ENCODE data around the gene C21orf58.
A peak's percentile ranks its signal among the peaks of the same experiment; 100 is the strongest.
"Not testable (repeated sequence)": the region's sequence is repeated elsewhere in the genome, so short reads cannot be mapped to it uniquely, and the experiment has no call there.

The C21orf58 gene

DNA sequence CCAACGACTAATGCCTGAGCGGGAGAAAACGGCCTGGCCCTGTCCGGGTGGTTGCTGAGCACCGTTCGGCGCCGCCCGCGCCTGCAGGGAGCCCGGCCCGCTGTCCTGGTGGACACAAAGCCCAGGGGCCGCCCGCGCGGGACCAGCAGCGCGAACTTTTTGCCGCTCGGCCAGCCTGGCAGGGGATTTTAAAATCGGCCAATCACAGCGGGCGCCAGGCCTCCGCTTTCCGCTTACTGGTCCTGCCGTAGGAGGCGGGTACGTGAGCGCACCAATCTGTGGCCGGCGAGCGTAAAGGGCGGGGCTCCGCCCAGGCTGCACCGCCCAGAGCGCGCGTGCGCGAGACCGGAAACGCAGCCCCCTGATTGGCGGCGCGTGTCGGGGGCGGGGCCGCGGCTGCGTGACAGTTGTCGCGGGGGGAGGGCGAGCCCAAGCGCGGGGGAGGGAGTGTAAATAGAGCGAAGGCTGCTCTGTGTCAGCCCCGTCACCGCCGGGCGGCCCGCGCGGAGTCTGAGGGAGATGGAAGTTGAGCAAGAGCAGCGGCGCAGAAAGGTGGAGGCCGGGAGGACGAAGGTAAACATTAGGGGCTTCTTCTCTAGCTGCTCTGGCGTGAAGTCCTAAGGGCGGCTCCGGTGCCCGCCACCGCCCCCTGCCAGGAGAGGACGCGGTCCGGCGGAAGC lies at the start of gene C21orf58, which contains the start of gene PCNT:
C21orf58 (minus strand) TSS at position 161 of the 680 bp plus-strand sequence. CDS start 1,132 bp downstream, outside the sequence.
PCNT (plus strand) TSS at position 447 of the 680 bp plus-strand sequence; CDS start at position 520, 73 bp downstream.
- peak; percentile 86 to 98 for DNase-seq

DNA sequence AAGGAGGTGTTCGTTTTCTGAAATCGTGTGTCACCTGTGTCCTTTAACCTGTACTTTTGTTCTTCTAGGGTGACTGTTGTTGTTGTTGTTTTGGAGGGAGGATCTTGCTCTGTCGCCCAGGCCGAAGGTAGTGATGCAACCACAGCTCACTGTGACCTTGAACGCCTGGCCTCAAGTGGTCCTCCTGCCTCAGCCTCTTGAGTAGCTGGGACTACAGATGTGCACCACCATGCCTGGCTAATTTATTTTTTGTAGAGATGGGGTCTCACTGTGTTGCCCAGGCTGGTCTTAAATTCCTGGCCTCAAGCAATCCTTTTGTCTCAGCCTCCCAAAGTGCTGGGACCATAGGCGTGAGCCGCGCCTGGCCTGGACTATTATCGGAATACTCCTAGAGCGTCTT lies 49.3 kb upstream of the C21orf58 start:
- DNase-seq, result not testable (repeated sequence)

DNA sequence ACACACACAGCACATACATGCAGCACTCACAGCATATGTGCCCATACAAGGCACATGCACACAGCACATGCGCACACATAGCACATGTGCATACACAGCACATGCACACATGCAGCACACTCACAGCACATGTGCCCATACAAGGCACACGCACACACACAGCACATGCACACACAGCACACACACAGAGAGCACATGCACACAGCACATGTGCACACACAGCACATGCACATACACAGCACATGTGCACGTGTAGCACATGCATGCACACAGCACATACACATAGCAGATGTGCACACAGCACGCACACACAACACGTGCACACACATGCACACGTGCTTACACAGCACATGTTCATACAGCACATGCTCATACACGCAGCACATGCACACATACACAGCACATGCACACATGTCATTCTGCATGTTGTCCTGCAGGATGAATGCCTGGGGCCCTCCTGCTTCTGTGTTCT lies 48.4 kb upstream of the C21orf58 start:
- DNase-seq, result no peak

DNA sequence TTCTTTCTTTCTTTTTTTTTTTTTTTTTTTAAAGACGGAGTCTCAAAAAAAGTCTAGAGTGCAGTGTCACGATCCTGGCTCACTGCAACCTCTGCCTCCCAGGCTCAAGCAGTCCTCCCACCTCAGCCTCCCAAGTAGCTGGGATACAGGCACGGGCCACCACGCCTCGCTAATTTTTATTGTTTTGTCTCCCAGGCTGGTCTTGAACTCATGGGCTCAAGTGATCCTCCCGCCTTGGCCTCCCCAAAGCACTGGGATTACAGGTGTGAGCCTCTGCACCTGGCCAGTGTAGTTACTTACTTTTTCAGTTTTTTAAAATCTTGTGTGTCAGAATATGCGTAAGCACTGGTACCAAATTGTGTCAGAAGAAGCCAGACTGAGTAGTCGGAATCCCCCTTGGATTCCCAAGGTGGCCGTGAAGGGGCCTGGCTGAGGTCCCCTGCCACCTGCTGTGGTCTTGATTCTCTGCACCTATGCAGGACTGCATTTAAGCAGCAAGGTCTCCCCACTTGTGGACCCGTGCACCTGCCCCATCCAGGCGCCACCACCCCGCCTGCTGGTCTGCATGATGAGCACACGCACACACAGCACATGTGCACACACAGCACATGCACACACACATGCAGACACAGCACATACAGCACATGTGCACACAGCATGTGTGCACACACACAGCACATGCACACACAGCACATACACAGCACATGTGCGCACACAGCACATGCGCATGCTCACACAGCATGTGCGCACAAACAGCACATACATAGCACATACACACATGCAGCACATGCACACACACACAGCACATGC lies 47.7 kb upstream of the C21orf58 start:
- no peak for DNase-seq

DNA sequence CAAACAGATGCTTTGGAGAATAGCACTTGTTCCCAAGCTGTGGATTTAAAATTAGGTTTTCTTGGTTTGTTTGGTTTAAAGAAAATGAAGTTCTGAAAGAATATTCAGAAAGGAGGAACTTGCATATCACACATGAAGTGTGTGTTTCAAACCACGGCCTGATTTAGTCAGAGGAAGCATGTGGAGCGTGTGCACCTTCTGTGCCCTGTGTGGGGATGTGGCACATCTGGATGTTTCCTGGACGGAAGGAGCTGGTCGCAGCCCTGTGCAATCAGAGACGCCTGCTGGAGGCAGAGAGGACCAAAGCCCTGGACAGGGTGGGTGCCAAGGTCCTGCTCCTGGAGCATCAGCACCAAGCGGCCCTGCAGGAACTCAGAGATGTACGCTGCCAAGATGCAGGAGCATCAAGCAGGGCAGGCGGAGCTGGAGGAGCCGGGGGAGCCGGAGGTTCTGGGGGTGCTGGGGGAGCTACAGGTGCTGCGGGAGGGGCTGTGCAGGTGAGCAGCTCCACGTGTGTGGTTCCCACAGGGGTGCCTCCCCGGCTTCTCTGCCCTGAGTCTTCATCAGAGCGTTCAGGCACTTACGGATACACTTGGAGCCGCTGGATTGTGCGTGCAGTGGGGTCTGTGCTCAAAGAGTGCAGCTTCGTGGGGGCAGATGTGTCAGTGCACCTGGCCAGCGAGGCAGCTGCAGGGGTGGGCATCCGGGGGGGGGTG lies 46.0 kb upstream of the C21orf58 start:
- DNase-seq, result no peak

DNA sequence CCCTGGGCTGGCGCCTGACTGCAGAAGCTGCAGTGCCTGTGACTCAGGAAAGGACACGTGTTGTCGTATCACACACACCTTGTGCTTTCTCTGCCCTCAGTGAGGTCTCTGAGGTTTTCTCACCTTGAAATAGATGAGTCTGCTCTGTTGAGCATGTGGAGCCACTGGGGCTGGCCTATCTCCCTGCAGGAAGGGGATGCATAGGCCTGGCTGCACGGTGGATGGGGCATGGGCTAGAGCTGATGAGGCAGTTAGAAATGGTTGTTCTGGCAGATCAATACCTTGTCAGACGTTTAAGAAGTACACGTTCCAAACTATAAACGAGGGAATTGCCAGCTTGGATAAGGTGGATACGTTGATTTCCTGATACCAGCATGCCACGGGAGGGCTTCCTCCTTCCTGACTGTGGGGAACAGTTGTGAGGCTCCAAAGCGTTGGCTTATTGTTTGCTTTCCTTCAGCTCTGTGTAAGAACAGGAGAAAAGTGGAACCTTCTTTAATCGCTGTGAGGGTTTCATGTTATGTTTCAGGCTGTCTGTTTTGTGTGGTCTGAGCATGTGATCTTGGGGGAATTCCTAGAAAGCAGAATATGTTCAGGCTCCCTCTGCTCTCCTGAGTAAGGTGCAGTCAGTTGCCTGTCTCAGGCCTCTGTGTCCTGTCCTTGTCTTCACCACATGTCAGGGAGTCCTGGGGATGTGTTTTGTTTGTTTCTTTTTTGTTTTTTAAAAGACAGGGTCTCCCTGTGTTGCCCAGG lies 45.0 kb upstream of the C21orf58 start:
- no peak for DNase-seq

DNA sequence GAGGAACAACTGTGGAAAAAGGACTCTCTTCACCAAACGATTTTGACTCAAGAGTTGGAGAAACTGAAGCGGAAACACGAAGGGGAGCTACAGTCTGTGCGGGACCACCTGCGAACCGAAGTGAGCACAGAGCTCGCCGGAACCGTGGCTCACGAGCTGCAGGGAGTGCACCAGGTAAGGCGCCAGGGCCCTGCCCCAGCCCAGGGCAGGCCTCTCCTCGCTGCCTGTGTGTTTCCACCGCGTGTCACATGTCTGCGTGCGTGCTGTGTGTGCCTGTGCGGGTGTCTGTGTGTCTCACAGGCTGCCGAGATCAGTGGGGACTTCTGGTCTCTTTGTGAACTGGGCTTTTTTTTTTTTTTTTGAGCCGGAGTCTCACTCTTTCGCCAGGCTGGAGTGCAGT lies 43.3 kb upstream of the C21orf58 start:
- DNase-seq, result no peak

DNA sequence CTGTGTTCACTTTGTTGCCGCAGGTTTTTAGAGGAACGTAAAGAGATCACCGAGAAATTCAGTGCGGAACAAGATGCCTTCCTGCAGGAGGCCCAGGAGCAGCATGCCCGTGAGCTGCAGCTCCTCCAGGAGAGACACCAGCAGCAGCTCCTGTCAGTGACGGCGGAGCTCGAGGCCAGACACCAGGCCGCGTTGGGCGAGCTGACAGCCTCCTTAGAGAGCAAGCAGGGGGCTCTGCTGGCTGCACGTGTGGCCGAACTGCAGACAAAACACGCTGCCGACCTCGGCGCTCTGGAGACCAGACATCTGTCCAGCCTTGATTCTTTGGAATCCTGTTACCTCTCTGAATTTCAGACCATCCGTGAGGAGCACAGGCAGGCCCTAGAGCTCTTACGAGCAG lies 42.9 kb upstream of the C21orf58 start:
- DNase-seq, result no peak

DNA sequence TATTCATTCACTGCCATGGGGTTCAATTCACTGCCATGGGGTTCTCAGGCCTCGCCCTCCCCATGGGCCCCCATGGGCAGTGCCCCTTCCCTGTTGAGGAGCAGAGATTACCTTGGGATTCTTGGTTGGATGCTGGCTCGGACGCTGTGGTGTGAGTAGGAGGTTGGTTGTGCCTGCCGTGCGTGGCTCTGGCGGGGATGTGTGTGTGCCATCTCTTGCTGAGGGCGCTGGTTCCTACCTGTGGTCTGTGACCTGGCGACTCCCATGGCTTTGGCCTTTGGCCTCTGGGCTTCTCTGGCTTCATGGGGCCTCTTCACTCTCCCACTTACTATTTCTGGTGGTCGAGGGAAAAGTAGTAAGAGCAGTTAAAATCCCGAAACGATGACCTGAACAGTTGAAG lies 42.4 kb upstream of the C21orf58 start:
- no peak for DNase-seq

DNA sequence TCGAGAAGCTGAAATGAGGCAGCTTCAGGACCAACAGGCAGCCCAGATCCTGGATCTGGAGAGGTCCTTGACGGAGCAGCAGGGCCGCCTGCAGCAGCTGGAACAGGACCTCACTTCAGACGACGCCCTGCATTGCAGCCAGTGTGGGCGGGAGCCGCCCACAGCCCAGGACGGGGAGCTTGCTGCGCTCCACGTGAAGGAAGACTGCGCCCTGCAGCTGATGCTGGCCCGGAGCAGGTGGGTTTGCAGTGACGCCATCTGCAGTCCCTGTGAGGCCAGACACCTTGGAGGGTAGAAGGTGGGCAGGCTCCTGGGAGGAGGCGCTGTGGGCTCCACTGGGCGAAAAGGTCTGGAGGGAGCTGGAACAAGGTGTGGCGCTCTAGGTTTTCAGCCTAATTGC lies 40.0 kb upstream of the C21orf58 start:
- DNase-seq, result no peak

DNA sequence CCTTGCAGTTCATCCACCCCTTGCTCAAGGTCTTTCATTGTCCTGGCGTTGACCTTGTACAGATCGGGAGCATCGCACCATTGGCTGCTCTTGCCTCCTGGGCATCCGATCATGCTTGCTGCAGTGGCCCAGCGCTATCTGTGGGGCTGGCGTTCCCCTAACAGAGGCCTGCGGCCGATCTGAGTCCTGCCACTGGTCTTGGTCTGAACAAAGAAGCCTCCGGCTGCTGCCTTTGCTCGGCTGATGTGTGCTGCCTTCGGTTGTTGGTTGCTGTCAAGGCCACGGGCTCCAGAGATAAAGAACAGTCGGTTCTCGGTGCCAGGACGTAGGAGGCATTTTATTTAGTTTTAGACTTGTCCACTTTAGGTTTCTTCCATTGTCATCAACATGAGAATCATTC lies 39.3 kb upstream of the C21orf58 start:
- DNase-seq, result no peak

DNA sequence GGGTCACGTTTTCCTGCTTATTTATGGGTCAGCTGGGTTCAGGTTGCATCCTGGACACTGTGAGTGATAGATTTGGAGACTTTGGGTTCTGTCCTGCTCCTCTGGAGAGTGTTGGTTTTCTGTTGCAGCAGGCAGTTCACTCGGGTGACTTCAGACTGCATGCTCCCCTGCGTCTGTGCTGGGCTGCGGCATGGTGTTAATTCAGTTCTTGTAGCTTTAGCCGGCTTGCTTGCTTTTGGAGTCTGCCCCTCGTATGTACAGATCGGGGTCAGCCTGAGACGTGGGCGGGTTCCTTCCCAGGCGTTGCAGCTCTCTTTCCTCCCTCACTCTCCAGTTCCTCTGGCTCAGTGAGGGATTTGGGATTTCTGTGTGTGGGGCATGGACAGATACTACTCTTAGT lies 38.3 kb upstream of the C21orf58 start:
- no peak for DNase-seq

DNA sequence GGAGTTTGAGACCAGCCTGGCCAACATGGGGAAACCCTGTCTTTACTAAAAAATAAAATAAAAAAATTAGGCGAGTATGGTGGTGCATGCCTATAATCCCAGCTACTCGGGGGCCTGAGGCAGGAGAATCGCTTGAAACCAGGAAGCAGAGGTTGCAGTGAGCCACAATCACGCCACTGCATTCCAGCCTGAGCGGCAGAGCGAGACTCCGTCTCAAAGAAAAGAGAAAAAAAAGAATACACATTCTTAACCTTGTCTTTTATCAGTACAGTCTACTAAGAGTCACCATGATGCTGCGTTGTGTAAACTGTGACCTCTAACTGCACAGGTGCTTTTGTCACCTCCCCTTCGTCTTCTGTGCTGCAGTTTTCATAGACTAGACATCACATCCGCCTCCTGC lies 37.5 kb upstream of the C21orf58 start:
- no peak for DNase-seq

DNA sequence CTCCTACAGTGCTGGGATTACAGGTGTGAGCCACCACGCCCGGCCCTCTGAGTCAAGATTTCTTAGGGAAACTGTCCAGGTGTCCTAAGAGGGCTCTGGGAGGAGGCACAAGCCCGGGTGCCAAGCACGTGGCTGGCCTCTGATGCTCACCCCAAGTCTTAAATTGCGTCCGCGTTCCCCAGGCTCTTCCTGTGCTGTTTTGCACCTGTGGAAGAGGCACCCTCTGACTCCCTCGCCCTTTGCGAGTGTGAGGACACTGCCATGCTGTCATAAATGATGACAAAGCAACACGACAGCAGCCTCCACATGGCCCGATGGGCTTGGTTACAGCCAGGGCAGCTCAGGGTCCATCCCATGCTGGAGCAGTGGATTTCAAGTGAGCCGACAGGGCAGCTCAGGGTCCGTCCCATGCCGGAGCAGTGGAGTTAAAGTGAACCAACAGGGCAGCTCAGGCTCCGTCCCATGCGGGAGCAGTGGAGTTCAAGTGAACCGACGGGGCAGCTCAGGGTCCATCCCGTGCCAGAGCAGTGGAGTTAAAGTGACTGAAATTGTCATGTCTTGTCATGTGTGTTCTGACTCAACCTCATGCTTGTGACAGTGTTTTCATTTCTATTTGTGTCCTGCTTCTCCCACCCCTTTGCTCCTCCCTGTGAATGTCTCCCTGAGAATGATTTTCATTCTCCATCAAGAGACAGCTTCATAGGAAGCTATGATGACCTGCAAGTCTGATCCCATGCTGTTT lies 34.2 kb upstream of the C21orf58 start:
- DNase-seq, result no peak

DNA sequence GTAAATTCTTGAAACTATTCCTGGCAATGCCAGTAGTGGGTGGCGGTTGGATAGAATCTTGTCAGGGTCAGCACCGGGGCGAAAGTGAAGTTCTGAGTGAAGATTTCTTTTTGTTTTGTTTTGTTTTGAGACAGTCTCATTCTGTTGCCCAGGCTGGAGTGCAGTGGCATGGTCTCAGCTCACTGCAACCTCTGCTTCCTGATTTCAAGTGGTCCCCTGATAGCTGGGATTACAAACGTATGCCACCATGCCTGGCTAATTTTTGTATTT lies 33.6 kb upstream of the C21orf58 start:
- no peak for DNase-seq

DNA sequence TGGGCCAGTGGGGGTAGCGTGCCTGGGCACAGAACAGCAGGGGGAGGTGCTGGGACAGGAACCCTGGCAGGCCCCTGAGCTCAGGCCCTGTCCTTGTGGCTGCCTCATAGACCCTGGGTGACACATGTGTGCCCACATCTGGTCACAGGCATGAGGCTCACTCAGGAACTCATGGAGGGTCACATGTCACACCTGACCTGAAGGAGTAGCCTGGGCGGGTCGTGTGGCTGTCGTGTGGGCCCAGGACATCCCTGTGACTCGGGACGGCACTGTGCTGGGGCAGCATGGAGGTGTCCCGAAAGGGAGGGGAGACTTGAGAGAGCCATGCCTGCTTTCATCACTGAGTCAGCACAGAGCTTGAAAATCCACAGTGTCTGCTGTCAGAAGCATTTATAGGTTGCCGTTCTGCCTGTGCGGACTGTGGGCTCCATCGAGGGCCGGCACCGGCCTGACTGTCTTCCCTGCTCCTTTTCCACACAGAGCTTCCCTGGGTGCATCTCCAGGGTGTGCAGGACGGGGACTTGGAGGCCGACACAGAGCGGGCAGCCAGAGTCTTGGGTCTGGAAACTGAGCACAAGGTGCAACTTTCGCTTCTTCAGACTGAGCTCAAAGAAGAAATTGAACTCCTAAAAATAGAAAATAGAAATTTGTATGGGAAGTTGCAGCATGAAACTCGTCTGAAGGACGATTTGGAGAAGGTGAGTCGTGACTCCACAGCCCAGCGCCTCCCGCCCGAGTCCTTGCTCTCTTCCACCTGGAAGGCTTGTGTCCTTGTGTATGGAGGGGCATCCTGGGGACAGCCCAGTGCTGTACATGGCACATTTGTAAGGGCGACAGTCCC lies 33.0 kb upstream of the C21orf58 start:
- DNase-seq, result no peak

DNA sequence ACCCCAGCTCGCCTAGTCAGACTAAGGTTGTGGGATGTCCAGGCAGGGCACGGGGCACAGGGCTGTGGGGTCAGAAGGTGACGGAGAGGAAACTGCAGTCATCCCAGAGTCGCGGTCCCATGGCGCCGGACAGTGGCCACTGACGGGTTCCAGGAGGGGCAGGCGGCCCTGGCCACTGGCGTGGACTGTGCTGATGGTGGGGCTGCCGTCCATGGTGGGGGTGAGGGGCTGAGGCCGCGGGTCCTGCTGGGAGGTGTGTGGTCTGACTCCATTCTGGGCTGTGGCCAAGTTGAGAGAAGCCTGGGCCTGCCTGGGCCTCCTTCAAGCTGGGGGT lies 32.3 kb upstream of the C21orf58 start:
- DNase-seq, result no peak

DNA sequence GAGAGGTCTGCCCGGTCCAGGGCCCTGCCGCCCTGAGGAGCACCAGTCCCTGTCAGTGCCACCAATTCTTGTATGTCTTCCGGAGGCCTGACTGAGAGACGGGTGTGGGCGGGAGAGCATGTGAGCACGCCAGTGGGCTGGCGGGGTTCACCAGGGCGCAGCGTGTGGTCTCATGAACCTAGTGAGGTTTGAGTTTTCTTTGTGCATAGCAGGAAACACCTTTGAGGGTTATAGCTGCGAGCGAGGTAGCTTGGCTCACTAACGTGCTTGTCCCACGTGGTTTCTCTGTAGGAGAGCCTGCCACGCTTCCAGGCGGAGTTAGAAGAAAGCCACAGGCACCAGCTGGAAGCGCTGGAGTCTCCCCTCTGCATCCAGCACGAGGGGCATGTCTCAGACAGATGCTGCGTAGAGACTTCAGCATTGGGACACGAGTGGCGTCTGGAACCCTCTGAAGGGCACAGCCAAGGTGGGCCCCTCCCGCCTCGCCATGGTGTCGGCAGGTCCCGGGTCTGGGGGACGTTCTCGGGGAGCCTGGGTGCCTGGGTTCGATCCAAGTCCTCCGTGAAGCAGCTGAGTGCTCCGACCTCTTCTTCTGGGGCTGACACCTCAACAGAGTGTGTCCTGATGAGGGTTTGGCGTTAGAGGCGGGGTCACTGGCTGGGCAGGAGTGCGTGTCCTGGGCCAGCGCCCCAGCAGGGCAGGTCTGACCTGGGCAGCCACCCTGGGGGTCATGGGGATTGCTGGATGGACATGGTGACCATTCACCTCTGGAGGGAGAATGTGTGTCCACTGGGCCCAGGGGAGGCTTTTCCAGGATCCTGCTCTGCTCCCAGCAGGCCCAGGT lies 31.7 kb upstream of the C21orf58 start:
- no peak for DNase-seq

DNA sequence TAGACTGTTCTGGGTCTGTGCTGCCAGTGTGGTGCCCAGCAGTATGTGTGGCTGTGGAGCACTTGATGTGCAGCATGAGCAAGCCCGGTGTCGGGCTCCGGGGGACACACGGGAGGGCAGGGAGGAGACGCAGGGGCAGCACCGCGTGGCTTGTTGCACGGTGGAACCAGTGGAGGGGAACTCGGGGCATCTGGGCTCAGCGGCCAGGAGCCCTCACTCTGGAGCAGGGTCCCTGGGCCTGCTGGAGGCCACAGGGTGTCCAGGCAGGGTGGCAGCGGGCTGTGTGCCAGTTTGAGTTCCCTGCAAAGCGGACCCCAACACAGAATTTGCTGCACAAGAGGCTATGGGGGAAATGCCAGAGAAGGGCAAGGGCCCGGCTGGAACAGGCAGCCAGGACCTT lies 30.8 kb upstream of the C21orf58 start:
- no peak for DNase-seq

DNA sequence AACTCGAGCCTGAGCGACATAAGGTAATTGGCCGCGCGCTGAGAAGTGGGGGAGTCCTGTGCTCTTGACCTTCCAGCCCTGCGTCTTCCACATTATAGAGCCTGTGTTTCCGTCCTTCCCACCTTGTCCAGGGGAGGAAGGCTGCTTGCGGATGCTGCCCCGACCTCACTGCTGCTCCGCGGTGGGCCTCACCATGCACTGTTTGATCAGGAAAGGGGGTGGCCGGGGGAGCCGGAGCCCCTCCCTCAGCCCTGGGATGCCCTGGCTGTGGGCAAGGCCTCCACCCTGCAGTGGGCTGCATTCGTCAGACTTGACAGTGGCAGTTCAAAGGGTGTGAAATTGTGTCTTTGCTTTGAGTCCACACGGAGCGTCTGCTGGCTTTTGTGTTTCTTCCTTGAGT lies 30.4 kb upstream of the C21orf58 start:
- no peak for DNase-seq

DNA sequence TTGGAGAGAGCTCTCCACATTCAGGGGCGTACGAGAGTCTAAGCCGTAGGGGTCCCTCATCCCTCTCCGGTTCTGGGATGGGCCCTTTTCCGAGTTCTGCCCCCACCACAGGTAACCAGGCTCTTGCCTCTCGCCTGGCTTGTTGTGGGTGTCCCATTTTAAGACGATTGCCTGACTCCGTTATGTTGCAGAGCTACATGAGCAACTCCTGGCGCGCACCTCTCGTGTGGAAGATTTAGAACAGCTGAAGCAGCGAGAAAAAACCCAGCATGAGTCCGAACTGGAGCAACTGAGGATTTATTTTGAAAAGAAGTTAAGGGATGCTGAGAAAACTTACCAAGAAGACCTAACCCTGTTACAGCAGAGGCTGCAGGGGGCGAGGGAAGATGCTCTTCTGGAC lies 29.2 kb upstream of the C21orf58 start:
- DNase-seq, result no peak
